Activated CD8-positive, alpha-beta T cell treated with anti-CD3 and anti-CD28 coated beads, Interleukin-2, amount 10 ng/mL, durations not matched to agents 7 days and 5 days (primary cell): ENCODE data around the gene DFFA. TPM values are rescaled to one million over a fixed set of nuclear protein-coding genes. Genes with fewer than 3 reads are reported as not detected.
A peak's percentile ranks its signal among the peaks of the same experiment; 100 is the strongest.
"Not testable (repeated sequence)": the region's sequence is repeated elsewhere in the genome, so short reads cannot be mapped to it uniquely, and the experiment has no call there.

Experiments
- ATAC-seq: fragments of 150-1000 bp; cut with Tn5 transposase; one replicate; pipeline ENCODE4 v1.10.0; 2021; ENCODE audit warnings: moderate library complexity
- CTCF ChIA-PET: fragments of 350-600 bp; sonication (Branson Sonifier 250); formaldehyde crosslinking; loops from one replicate; lab custom pipeline; 2021; ENCODE audit warnings: antibody characterized with exemption; lab: Charles Lee
- POLR2A ChIA-PET: fragments of 350-600 bp; sonication (Branson Sonifier 250); formaldehyde crosslinking; loops from one replicate; lab custom pipeline; 2021; ENCODE audit warnings: antibody characterized with exemption; lab: Charles Lee
- DNase-seq: peaks from one replicate; pipeline ENCODE4 v3.0.0-alpha.2; 2020
- H3K27ac Mint-ChIP-seq: one replicate; pipeline ENCODE4 v1.8.0; 2021; ENCODE audit warnings: mild to moderate bottlenecking, mixed read lengths
- H3K27me3 Mint-ChIP-seq: one replicate; pipeline ENCODE4 v1.8.0; 2021; ENCODE audit warnings: low read depth, mixed read lengths
- H3K36me3 Mint-ChIP-seq: one replicate; pipeline ENCODE4 v1.8.0; 2021; ENCODE audit warnings: low read depth, mixed read lengths
- H3K4me1 Mint-ChIP-seq: one replicate; pipeline ENCODE4 v1.8.0; 2021; ENCODE audit warnings: low read depth, mixed read lengths
- H3K4me3 Mint-ChIP-seq: one replicate; pipeline ENCODE4 v1.8.0; 2021; ENCODE audit warnings: mild to moderate bottlenecking, mixed read lengths
- H3K9me3 Mint-ChIP-seq: one replicate; pipeline ENCODE4 v1.8.0; 2022; ENCODE audit warnings: mixed read lengths; ENCODE audit not compliant: insufficient read depth
- total RNA-seq, 2 experiments: library from RNA; stranded (reverse); gene quantifications; one replicate each; pipeline ENCODE4 v1.2.3, GENCODE V29; 2021

DFFA gene
- total RNA-seq, 2 experiments from 2014 or later: 38.7 to 39.5 TPM

- Mint-ChIP-seq H3K27me3 (no peaks in the 10 kb centered on the region), H3K9me3 (no peaks in the 10 kb centered on the region), H3K36me3 (peaks cover 7% of the 10 kb centered on the region), H3K4me1 (peaks cover 6% of the 10 kb centered on the region), H3K4me3 (no peak overlapping the region), H3K27ac (no peak overlapping the region)
- POLR2A ChIA-PET: no interaction called here
- ATAC-seq (no peak), DNase-seq (no peak)
- CTCF ChIA-PET: interaction anchor here (3.6 kb wide), 1 partner anchor 10 kb away, joined by 37 read pairs; no protein-coding TSS in a partner anchor
These were observed 12.2 kb upstream of the DFFA start for GRCh38 chr1:10484521-10484920.

- POLR2A ChIA-PET: no interaction called here
- Mint-ChIP-seq H3K27ac (no peak overlapping the region), H3K4me3 (no peak overlapping the region), H3K36me3 (no peaks in the 10 kb centered on the region), H3K9me3 (no peaks in the 10 kb centered on the region), H3K27me3 (no peaks in the 10 kb centered on the region), H3K4me1 (peaks cover 18% of the 10 kb centered on the region)
- ATAC-seq (no peak), DNase-seq (no peak)
- CTCF ChIA-PET: no interaction called here
These were observed 8.3 kb upstream of the DFFA start for GRCh38 chr1:10480614-10481013.

- DNase-seq (no peak), ATAC-seq (no peak)
- Mint-ChIP-seq H3K36me3 (peaks cover 3% of the 10 kb centered on the region), H3K4me3 (no peak overlapping the region), H3K9me3 (no peaks in the 10 kb centered on the region), H3K27ac (no peak overlapping the region), H3K27me3 (no peaks in the 10 kb centered on the region), H3K4me1 (peaks cover 25% of the 10 kb centered on the region)
- ChIA-PET POLR2A (no interaction called here), CTCF (interaction anchor here (0.9 to 1.1 kb wide), 2 partner anchors 15 to 28 kb away, joined by 3 to 5 read pairs; no protein-coding TSS in a partner anchor)
These were observed 7.0 kb upstream of the DFFA start for GRCh38 chr1:10479296-10479695.

GRCh38 chr1:10475510-10475909, 3.2 kb upstream of the DFFA start:
- peaks cover 52% of the 10 kb centered on the region for H3K4me1 Mint-ChIP-seq
- ATAC-seq (no peak), DNase-seq (no peak)
- H3K4me3 Mint-ChIP-seq: peak overlapping the region; percentile 94
- CTCF ChIA-PET: interaction anchor here (0.7 to 1.3 kb wide), 6 partner anchors 10 to 46 kb away, joined by 3 to 5 read pairs (median 4); partner anchors contain the start of gene CENPS
- POLR2A ChIA-PET: interaction anchor here (0.8 to 1.5 kb wide), 4 partner anchors 10 to 45 kb away, joined by 3 to 6 read pairs (median 5); partner anchors contain the start of gene CENPS
- H3K36me3 Mint-ChIP-seq: peaks cover 3% of the 10 kb centered on the region
- H3K27me3 Mint-ChIP-seq: no peaks in the 10 kb centered on the region
- no peaks in the 10 kb centered on the region for H3K9me3 Mint-ChIP-seq
- peak overlapping the region; percentile 92 for H3K27ac Mint-ChIP-seq

- Mint-ChIP-seq H3K9me3 (no peaks in the 10 kb centered on the region), H3K27ac (peak within 1 kb of the TSS; percentile 92), H3K4me1 (peaks cover 52% of the 10 kb centered on the region), H3K36me3 (peaks cover 3% of the 10 kb centered on the region), H3K4me3 (peak within 1 kb of the TSS; percentile 94), H3K27me3 (no peaks in the 10 kb centered on the region)
- DNase-seq: peak; percentile 93
- peak; percentile 83 for ATAC-seq
- CTCF ChIA-PET: interaction anchor here (0.7 to 1.3 kb wide), 6 partner anchors 11 to 45 kb away, joined by 3 to 5 read pairs (median 4); partner anchors contain the start of gene CENPS
- POLR2A ChIA-PET: interaction anchor here (0.8 to 1.5 kb wide), 4 partner anchors 10 to 44 kb away, joined by 3 to 6 read pairs (median 5); partner anchors contain the start of gene CENPS
These were observed 2.5 kb upstream of the DFFA start, which contains the start of gene PEX14 for GRCh38 chr1:10474613-10475507. Gene PEX14 (plus strand): TSS chr1:10474950. CDS start chr1:10474967, 17 bp downstream.

GRCh38 chr1:10474309-10474612, 1.9 kb upstream of the DFFA start:
- DNase-seq, POLR2A ChIA-PET, H3K36me3 Mint-ChIP-seq, H3K9me3 Mint-ChIP-seq, H3K27me3 Mint-ChIP-seq, ATAC-seq: not testable (repeated sequence)
- Mint-ChIP-seq H3K4me1 (peaks cover 47% of the 10 kb centered on the region), H3K4me3 (peak overlapping the region; percentile 94), H3K27ac (peak overlapping the region; percentile 89)
- CTCF ChIA-PET: interaction anchor here (1.0 to 1.3 kb wide), 2 partner anchors 17 to 43 kb away, joined by 3 to 4 read pairs; partner anchors contain the start of gene CENPS

- peak overlapping the region; percentile 95 for H3K4me3 Mint-ChIP-seq
- DNase-seq: no peak
These were observed 926 bp upstream of the DFFA start for GRCh38 chr1:10473145-10473765.

GRCh38 chr1:10471411-10472219, 714 bp downstream of the DFFA start:
- peaks cover 44% of the 10 kb centered on the region for H3K4me1 Mint-ChIP-seq

More at GRCh38 chr1:10473145-10473765, 926 bp upstream of the DFFA start:
- peaks cover 47% of the 10 kb centered on the region for H3K4me1 Mint-ChIP-seq
- H3K36me3 Mint-ChIP-seq: peaks cover 10% of the 10 kb centered on the region
- ChIA-PET POLR2A (interaction anchor here (0.7 to 1.4 kb wide), 2 partner anchors 21 to 44 kb away, joined by 3 to 5 read pairs; no protein-coding TSS in a partner anchor), CTCF (interaction anchor here (1.0 to 2.5 kb wide), 3 partner anchors 18 to 42 kb away, joined by 3 to 14 read pairs (median 4); no protein-coding TSS in a partner anchor)
- no peak for ATAC-seq
- peak overlapping the region; percentile 95 for H3K27ac Mint-ChIP-seq
- H3K9me3 Mint-ChIP-seq: no peaks in the 10 kb centered on the region
- H3K27me3 Mint-ChIP-seq: no peaks in the 10 kb centered on the region

GRCh38 chr1:10470043-10470442, 2.3 kb downstream of the DFFA start:
- no peak overlapping the region for H3K4me3 Mint-ChIP-seq
- H3K4me1 Mint-ChIP-seq: peaks cover 31% of the 10 kb centered on the region
- no peaks in the 10 kb centered on the region for H3K27me3 Mint-ChIP-seq
- ChIA-PET POLR2A (no interaction called here), CTCF (no interaction called here)
- H3K9me3 Mint-ChIP-seq: no peaks in the 10 kb centered on the region
- DNase-seq (no peak), ATAC-seq (no peak)
- no peak overlapping the region for H3K27ac Mint-ChIP-seq
- H3K36me3 Mint-ChIP-seq: peaks cover 17% of the 10 kb centered on the region

More at GRCh38 chr1:10471411-10472219, 714 bp downstream of the DFFA start:
- no peak for ATAC-seq
- POLR2A ChIA-PET: no interaction called here
- peaks cover 20% of the 10 kb centered on the region for H3K36me3 Mint-ChIP-seq
- CTCF ChIA-PET: interaction anchor here (1.4 to 2.5 kb wide), 3 partner anchors 23 to 262 kb away, joined by 4 to 14 read pairs (median 4); partner anchors contain the start of gene KIF1B
- peak overlapping the region; percentile 95 for H3K27ac Mint-ChIP-seq
- no peaks in the 10 kb centered on the region for H3K27me3 Mint-ChIP-seq
- H3K4me3 Mint-ChIP-seq: peak overlapping the region; percentile 95
- no peak for DNase-seq
- H3K9me3 Mint-ChIP-seq: no peaks in the 10 kb centered on the region

GRCh38 chr1:10467078-10467477, 5.3 kb downstream of the DFFA start:
- DNase-seq: no peak
- H3K9me3 Mint-ChIP-seq: no peaks in the 10 kb centered on the region
- CTCF ChIA-PET: interaction anchor here (0.6 to 1.5 kb wide), 2 partner anchors 27 to 897 kb away, joined by 3 to 4 read pairs; no protein-coding TSS in a partner anchor
- H3K27me3 Mint-ChIP-seq: no peaks in the 10 kb centered on the region
- ATAC-seq: no peak
- H3K27ac Mint-ChIP-seq: no peak overlapping the region
- H3K4me1 Mint-ChIP-seq: peaks cover 9% of the 10 kb centered on the region
- no peak overlapping the region for H3K4me3 Mint-ChIP-seq
- peaks cover 37% of the 10 kb centered on the region for H3K36me3 Mint-ChIP-seq
- POLR2A ChIA-PET: no interaction called here

GRCh38 chr1:10459184-10459583, 13.1 kb downstream of the DFFA start:
- Mint-ChIP-seq H3K27me3 (no peaks in the 10 kb centered on the region), H3K9me3 (no peaks in the 10 kb centered on the region), H3K27ac (peak overlapping the region; percentile 65), H3K4me1 (peaks cover 12% of the 10 kb centered on the region), H3K4me3 (no peak overlapping the region), H3K36me3 (peaks cover 51% of the 10 kb centered on the region)
- CTCF ChIA-PET: interaction anchor here (0.9 to 2.3 kb wide), 3 partner anchors 17 to 35 kb away, joined by 3 to 8 read pairs (median 3); no protein-coding TSS in a partner anchor
- POLR2A ChIA-PET: no interaction called here
- DNase-seq (no peak), ATAC-seq (no peak)
